OCI-LY7 (cell line): Measurements from ENCODE around the gene RXRA. TPM values are rescaled to one million over a fixed set of nuclear protein-coding genes. Genes with fewer than 3 reads are reported as not detected.

ENCODE experiments used
- BruUV-seq: library from RNA; stranded (reverse); fragments of 400-500 nt; replicated peaks from 2 replicates; lab custom pipeline; 2021; lab: Mats Ljungman, UMichigan
- CTCF ChIA-PET: fragments of 300-600 bp; sonication (Branson Sonifier 250); formaldehyde crosslinking; loops from one replicate; lab custom pipeline; 2022; ENCODE audit warnings: antibody characterized with exemption; ENCODE audit not compliant: unreplicated experiment; lab: Charles Lee
- POLR2A ChIA-PET: fragments of 300-600 bp; sonication (Branson Sonifier 250); formaldehyde crosslinking; loops from one replicate; lab custom pipeline; 2022; ENCODE audit warnings: antibody characterized with exemption; lab: Charles Lee
- DNase-seq: peaks from one replicate; pipeline ENCODE4 v3.0.0-alpha.2; 2015; ENCODE audit warnings: low spot score
- H2AFZ ChIP-seq: fragments of 200-600 bp; sonication (generic), shearing (Covaris generic); 2 replicates; pipeline ENCODE4 v1.6.1; 2014; ENCODE audit warnings: mild to moderate bottlenecking, antibody characterized with exemption, low read length, moderate library complexity
- H3K27ac ChIP-seq: fragments of 200-600 bp; sonication (generic); 2 replicates; pipeline ENCODE4 v1.5.1; 2014; ENCODE audit warnings: mixed run types, low read depth, mild to moderate bottlenecking, moderate library complexity, low read length, inconsistent platforms; ENCODE audit not compliant: poor library complexity, severe bottlenecking
- H3K36me3 ChIP-seq: fragments of 200-600 bp; sonication (generic); 2 replicates; pipeline ENCODE4 v1.6.1; 2014; ENCODE audit warnings: mild to moderate bottlenecking, antibody characterized with exemption, low read length, moderate library complexity, mixed read lengths; ENCODE audit not compliant: insufficient read depth
- H3K4me1 ChIP-seq: fragments of 200-600 bp; sonication (generic); 2 replicates; pipeline ENCODE4 v1.5.1; 2014; ENCODE audit warnings: mild to moderate bottlenecking, low read length; ENCODE audit not compliant: insufficient read depth, poor library complexity, severe bottlenecking
- H3K4me2 ChIP-seq: fragments of 200-600 bp; sonication (generic); 2 replicates; pipeline ENCODE4 v1.6.1; 2014; ENCODE audit warnings: mild to moderate bottlenecking, low read length
- H3K4me3 ChIP-seq: fragments of 200-600 bp; sonication (generic); 2 replicates; pipeline ENCODE4 v1.5.1; 2014; ENCODE audit warnings: mild to moderate bottlenecking, low read depth, low read length; ENCODE audit not compliant: poor library complexity, severe bottlenecking
- H3K79me2 ChIP-seq: fragments of 200-600 bp; sonication (generic); 2 replicates; pipeline ENCODE4 v1.6.1; 2016; ENCODE audit warnings: low read depth, mild to moderate bottlenecking, low read length, moderate library complexity, mixed read lengths; ENCODE audit not compliant: insufficient read depth
- H3K9me2 ChIP-seq: fragments of 200-600 bp; sonication (generic); 2 replicates; pipeline ENCODE4 v1.6.1; 2016; ENCODE audit warnings: mild to moderate bottlenecking, low read length, mixed read lengths; ENCODE audit not compliant: insufficient read depth
- H3K9me3 ChIP-seq: fragments of 200-600 bp; sonication (generic); 2 replicates; pipeline ENCODE4 v1.6.1; 2014; ENCODE audit warnings: mild to moderate bottlenecking, mixed run types, low read length, mixed read lengths
- H4K20me1 ChIP-seq: fragments of 200-600 bp; sonication (generic); 2 replicates; pipeline ENCODE4 v1.6.1; 2014; ENCODE audit warnings: mild to moderate bottlenecking, antibody characterized with exemption, low read length, moderate library complexity, mixed read lengths; ENCODE audit not compliant: insufficient read depth
- EZH2phosphoT487 ChIP-seq: fragments of 200-600 bp; sonication (generic); IDR thresholded peaks from 2 replicates; pipeline ENCODE4 v1.6.1; 2018; ENCODE audit warnings: low read depth, borderline replicate concordance, mild to moderate bottlenecking, mixed run types, antibody characterized with exemption, low read length, moderate library complexity, mixed read lengths
- intact Hi-C: fragments of 100-400 bp; cut with micrococcal nuclease; formaldehyde crosslinking; loops from one replicate; pipeline ENCODE4 v1.10.0; 2022; ENCODE audit not compliant: unreplicated experiment
- total RNA-seq, 2 experiments: library from RNA; depleted of rRNA in 1 of 2; stranded (reverse); fragments of >200 nt in 1 of 2; shearing (Covaris generic) in 1 of 2; gene quantifications; 2 replicates each; pipeline ENCODE4 v1.2.3, GENCODE V29; 2014 to 2022
- TF ChIP-seq, protein P1 (sequence below): fragments of 200-600 bp; sonication (generic); conservative IDR thresholded peaks from 2 replicates; pipeline ENCODE4 v1.5.1; 2014; ENCODE audit warnings: mild to moderate bottlenecking, antibody characterized with exemption, low read length, moderate library complexity, mixed read lengths

The RXRA gene
- total RNA-seq, 2 experiments from 2014 or later = 0.25 to 0.40 TPM

DNA sequence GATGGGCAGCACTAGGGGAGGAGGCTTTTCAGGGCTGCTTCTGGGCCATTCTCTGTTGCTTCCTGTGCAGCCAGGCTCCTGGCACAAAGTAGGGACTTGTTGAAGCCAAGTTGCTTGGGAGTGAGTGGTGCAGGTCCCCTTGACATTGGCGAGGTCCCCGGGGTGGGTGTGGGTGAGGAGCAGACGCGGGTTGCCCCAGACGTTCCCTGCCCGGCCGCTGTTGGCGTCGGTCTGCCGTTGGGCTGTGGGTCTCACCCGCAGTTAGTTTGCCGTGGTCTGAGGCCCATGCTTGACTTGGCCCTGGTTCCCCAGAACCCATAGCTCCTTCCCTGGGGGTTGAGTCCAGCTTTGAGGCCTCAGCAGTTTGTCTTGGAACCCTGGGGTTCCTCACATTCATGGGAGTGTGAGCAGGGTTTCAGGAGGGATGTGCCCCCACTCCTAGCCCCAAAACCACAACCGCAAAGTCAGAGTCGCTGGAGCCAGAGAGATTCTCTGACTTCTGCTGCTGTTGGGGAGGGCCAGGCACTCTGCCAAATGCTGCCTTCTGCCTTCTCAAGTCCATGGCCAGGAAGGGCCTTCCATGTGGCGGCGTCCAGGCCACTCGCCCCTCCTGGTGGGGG, 77.5 kb downstream of the RXRA start:
- intact Hi-C loops = no loop called here
- BruUV-seq = no TSS peak
- DNase-seq = no peak
- Histone ChIP-seq H3K4me2 (no peak overlapping the region), H3K27ac (no peak overlapping the region), H2AFZ (no peak overlapping the region), H3K4me1 (peaks cover 27% of the 10 kb centered on the region), H3K4me3 (no peak overlapping the region), H3K36me3 (no peaks in the 10 kb centered on the region), H3K79me2 (no peaks in the 10 kb centered on the region), H4K20me1 (no peaks in the 10 kb centered on the region), H3K9me3 (peaks cover 9% of the 10 kb centered on the region), H3K9me2 (no peaks in the 10 kb centered on the region)
- POLR2A ChIA-PET = no interaction called here
- CTCF ChIA-PET = no interaction called here
- TF ChIP-seq EZH2phosphoT487 = no peak
- TF ChIP-seq, protein P1, sequence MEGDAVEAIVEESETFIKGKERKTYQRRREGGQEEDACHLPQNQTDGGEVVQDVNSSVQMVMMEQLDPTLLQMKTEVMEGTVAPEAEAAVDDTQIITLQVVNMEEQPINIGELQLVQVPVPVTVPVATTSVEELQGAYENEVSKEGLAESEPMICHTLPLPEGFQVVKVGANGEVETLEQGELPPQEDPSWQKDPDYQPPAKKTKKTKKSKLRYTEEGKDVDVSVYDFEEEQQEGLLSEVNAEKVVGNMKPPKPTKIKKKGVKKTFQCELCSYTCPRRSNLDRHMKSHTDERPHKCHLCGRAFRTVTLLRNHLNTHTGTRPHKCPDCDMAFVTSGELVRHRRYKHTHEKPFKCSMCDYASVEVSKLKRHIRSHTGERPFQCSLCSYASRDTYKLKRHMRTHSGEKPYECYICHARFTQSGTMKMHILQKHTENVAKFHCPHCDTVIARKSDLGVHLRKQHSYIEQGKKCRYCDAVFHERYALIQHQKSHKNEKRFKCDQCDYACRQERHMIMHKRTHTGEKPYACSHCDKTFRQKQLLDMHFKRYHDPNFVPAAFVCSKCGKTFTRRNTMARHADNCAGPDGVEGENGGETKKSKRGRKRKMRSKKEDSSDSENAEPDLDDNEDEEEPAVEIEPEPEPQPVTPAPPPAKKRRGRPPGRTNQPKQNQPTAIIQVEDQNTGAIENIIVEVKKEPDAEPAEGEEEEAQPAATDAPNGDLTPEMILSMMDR = no peak

DNA sequence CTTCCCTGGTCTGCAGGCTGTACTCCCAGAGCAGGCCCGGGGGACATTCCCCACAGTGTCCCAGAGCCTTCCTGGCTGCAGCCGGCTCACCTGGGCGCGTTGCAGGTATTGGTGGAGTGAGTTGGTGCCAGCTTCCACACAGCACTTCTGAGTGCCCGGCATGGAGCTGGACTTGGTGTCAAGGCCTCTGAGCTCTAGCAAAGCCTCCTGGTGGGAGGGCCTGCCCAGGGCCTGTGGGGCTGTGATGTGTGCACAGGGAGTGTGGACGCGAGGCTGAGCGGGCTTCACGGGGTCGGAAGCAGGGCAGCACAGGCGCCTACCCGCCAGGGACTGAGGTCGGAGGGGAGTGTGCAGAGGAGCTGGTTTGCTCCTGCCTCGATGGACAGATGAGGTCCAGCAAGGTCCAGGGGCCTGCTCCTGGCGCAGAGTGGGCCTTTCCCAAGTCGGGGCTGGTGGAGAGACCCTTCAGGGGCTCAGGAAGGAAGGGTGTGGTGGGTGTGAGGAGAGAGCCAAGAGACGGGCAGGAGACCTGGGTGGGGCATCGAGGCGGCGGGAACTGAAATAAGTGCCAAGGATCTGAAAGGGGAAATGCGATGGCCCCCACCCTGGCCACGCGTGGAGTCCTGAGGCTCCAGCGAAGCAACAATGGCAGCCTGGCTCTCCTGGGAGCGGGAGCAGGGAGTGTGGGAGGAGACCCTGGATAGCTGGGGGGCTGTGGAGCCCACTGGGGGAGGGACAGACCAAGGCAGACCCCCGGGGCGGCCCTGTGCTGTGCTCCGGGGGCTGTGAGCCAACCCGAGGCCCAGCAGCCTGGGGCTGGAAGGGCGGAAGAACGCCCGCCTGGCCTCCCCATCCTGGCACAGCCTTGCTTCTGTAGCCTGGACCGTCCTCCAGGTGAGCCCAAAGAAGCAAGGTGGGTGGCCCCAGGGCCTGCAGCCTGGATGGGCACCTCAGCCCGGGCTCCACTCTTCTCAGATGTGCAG, 78.4 kb downstream of the RXRA start:
- ChIA-PET CTCF (no interaction called here), POLR2A (no interaction called here)
- Histone ChIP-seq H3K4me1 (peaks cover 27% of the 10 kb centered on the region), H3K9me3 (no peaks in the 10 kb centered on the region), H3K4me2 (no peak overlapping the region), H3K4me3 (no peak overlapping the region), H3K27ac (no peak overlapping the region), H2AFZ (no peak overlapping the region), H3K36me3 (no peaks in the 10 kb centered on the region), H3K9me2 (no peaks in the 10 kb centered on the region), H3K79me2 (no peaks in the 10 kb centered on the region), H4K20me1 (no peaks in the 10 kb centered on the region)
- no peak for DNase-seq
- no peak for TF ChIP-seq EZH2phosphoT487
- TF ChIP-seq, protein P1 = no peak
- BruUV-seq = no TSS peak
- intact Hi-C loops = no loop called here
